Measurements from ENCODE around the gene LY6G6C. TPM values are rescaled to one million over a fixed set of nuclear protein-coding genes. Genes with fewer than 3 reads are reported as not detected.

Gene LY6G6C
- total and polyA plus RNA-seq, 2 of the 13 experiments (the other 11 are each of a cell fraction or from before 2014, with no cell fraction given): 0.15 TPM; not detected in 1

DNA sequence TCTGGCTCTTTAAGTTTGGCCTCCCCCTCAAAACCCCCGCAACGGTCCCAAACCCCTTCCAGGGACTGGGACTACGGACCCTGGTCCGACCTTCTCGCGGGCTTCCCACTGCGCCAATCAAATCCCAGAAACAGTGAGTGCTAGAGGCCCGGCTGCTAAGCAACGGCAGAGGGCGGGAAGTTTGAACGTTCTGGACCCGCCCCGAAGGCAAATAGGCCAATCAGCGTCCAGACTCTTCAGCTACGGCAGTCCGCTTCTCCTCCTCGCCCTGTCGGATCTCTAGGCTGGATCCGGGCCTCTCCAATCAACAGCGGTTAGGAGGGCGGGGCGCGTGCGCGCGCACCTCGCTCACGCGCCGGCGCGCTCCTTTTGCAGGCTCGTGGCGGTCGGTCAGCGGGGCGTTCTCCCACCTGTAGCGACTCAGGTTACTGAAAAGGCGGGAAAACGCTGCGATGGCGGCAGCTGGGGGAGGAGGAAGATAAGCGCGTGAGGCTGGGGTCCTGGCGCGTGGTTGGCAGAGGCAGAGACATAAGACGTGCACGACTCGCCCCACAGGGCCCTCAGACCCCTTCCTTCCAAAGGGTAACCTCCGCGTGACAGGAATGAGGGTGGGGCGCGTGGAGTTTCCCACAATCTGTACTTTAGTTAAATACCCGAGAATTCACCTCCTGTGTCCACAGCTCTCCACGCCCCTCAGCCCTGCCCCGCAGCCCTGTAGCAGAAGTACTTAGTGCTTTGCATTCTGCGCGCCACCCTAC is 18.3 kb upstream of the LY6G6C start, which contains the start of gene MSH5 (continued):
- TF ChIP-seq, protein P1, sequence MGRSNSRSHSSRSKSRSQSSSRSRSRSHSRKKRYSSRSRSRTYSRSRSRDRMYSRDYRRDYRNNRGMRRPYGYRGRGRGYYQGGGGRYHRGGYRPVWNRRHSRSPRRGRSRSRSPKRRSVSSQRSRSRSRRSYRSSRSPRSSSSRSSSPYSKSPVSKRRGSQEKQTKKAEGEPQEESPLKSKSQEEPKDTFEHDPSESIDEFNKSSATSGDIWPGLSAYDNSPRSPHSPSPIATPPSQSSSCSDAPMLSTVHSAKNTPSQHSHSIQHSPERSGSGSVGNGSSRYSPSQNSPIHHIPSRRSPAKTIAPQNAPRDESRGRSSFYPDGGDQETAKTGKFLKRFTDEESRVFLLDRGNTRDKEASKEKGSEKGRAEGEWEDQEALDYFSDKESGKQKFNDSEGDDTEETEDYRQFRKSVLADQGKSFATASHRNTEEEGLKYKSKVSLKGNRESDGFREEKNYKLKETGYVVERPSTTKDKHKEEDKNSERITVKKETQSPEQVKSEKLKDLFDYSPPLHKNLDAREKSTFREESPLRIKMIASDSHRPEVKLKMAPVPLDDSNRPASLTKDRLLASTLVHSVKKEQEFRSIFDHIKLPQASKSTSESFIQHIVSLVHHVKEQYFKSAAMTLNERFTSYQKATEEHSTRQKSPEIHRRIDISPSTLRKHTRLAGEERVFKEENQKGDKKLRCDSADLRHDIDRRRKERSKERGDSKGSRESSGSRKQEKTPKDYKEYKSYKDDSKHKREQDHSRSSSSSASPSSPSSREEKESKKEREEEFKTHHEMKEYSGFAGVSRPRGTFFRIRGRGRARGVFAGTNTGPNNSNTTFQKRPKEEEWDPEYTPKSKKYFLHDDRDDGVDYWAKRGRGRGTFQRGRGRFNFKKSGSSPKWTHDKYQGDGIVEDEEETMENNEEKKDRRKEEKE (IDR thresholded peaks at IDR 0.05): no peak
- TF ChIP-seq FOXA1 (IDR thresholded peaks at IDR 0.05) (no peak), FOXA1 (CRISPR knock-in tag; IDR thresholded peaks at IDR 0.05) (peak; percentile 54), ZNF17 (CRISPR knock-in tag; IDR thresholded peaks at IDR 0.05) (no peak), CCDC6 (CRISPR knock-in tag; IDR thresholded peaks at IDR 0.05) (peak; percentile 98), ZNF326 (CRISPR knock-in tag; IDR thresholded peaks at IDR 0.05; ENCODE audit: borderline replicate concordance) (no peak), ZNF562 (CRISPR knock-in tag; IDR thresholded peaks at IDR 0.05; ENCODE audit: borderline replicate concordance) (peak; percentile 96), ZC3H4 (CRISPR knock-in tag; IDR thresholded peaks at IDR 0.05; ENCODE audit: borderline replicate concordance) (no peak; the same call in 1 of the 2 replicates), SATB2 (CRISPR knock-in tag; IDR thresholded peaks at IDR 0.05) (peak; percentile 80; the same call in 1 of the 2 replicates), ELF3 (CRISPR knock-in tag; IDR thresholded peaks at IDR 0.05) (peak; percentile 47), NFRKB (IDR thresholded peaks at IDR 0.05) (no peak), ZNF589 (CRISPR knock-in tag; conservative IDR thresholded peaks at IDR 0.05) (peak; percentile 99), NFATC3 (CRISPR knock-in tag; IDR thresholded peaks at IDR 0.05) (peak; percentile 90)
- TF ChIP-seq, protein P2, sequence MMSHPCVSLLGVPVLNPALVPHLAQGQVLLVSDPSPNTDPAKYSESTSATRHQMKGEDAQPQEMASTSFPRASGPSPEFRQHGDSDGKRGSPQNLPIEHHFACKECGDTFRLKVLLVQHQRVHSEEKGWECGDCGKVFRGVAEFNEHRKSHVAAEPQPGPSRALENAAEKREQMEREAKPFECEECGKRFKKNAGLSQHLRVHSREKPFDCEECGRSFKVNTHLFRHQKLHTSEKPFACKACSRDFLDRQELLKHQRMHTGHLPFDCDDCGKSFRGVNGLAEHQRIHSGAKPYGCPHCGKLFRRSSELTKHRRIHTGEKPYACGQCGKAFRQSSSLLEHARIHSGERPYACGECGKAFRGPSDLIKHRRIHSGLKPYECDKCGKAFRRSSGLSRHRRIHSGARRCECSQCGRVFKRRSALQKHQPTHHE (CRISPR knock-in tag; IDR thresholded peaks at IDR 0.05; ENCODE audit: borderline replicate concordance): peak; percentile 90; the same call in 1 of the 2 replicates
- TF ChIP-seq, protein P3, sequence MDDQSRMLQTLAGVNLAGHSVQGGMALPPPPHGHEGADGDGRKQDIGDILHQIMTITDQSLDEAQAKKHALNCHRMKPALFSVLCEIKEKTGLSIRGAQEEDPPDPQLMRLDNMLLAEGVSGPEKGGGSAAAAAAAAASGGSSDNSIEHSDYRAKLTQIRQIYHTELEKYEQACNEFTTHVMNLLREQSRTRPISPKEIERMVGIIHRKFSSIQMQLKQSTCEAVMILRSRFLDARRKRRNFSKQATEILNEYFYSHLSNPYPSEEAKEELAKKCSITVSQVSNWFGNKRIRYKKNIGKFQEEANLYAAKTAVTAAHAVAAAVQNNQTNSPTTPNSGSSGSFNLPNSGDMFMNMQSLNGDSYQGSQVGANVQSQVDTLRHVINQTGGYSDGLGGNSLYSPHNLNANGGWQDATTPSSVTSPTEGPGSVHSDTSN (CRISPR knock-in tag; IDR thresholded peaks at IDR 0.05; ENCODE audit: borderline replicate concordance): no peak
- TF ChIP-seq, protein P4, sequence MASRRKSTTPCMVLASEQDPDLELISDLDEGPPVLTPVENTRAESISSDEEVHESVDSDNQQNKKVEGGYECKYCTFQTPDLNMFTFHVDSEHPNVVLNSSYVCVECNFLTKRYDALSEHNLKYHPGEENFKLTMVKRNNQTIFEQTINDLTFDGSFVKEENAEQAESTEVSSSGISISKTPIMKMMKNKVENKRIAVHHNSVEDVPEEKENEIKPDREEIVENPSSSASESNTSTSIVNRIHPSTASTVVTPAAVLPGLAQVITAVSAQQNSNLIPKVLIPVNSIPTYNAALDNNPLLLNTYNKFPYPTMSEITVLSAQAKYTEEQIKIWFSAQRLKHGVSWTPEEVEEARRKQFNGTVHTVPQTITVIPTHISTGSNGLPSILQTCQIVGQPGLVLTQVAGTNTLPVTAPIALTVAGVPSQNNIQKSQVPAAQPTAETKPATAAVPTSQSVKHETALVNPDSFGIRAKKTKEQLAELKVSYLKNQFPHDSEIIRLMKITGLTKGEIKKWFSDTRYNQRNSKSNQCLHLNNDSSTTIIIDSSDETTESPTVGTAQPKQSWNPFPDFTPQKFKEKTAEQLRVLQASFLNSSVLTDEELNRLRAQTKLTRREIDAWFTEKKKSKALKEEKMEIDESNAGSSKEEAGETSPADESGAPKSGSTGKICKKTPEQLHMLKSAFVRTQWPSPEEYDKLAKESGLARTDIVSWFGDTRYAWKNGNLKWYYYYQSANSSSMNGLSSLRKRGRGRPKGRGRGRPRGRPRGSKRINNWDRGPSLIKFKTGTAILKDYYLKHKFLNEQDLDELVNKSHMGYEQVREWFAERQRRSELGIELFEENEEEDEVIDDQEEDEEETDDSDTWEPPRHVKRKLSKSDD (CRISPR knock-in tag; IDR thresholded peaks at IDR 0.05; ENCODE audit: low read depth): peak; percentile 89
- TF ChIP-seq, protein P5, sequence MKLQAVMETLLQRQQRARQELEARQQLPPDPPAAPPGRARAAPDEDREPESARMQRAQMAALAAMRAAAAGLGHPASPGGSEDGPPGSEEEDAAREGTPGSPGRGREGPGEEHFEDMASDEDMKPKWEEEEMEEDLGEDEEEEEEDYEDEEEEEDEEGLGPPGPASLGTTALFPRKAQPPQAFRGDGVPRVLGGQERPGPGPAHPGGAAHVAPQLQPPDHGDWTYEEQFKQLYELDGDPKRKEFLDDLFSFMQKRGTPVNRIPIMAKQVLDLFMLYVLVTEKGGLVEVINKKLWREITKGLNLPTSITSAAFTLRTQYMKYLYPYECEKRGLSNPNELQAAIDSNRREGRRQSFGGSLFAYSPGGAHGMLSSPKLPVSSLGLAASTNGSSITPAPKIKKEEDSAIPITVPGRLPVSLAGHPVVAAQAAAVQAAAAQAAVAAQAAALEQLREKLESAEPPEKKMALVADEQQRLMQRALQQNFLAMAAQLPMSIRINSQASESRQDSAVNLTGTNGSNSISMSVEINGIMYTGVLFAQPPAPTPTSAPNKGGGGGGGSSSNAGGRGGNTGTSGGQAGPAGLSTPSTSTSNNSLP (IDR thresholded peaks at IDR 0.05; ENCODE audit: low read depth, low read length): peak; percentile 19; the same call in 1 of the 2 replicates

Measured in HepG2 (cell line).